Cardiac muscle cell (in vitro differentiated cells and primary cell): Measurements from ENCODE around the gene LSG1. TPM values are rescaled to one million over a fixed set of nuclear protein-coding genes. Genes with fewer than 3 reads are reported as not detected.
A peak's percentile ranks its signal among the peaks of the same experiment; 100 is the strongest.

Experiments used
- DNase-seq, 2 donors: peaks; one replicate each; pipeline versions ENCODE4 v3.0.0 to v3.0.0-alpha.2; 2010 to 2017; ENCODE audit warnings: low read depth in 1 of 2, low spot score in 1 of 2
- H3K27ac ChIP-seq: fragments of 200-600 bp; sonication (generic); 2 replicates; pipeline ENCODE4 v1.5.1; 2016
- H3K27me3 ChIP-seq: fragments of 200-600 bp; sonication (generic); 2 replicates; pipeline ENCODE4 v1.6.0; 2016; ENCODE audit warnings: control low read depth
- H3K36me3 ChIP-seq: fragments of 200-600 bp; sonication (generic); 2 replicates; pipeline ENCODE4 v1.5.1; 2016; ENCODE audit warnings: control low read depth
- H3K4me1 ChIP-seq: fragments of 200-600 bp; sonication (generic); 2 replicates; pipeline ENCODE4 v1.8.1; 2017; ENCODE audit warnings: low read depth, mild to moderate bottlenecking, mixed run types
- H3K4me3 ChIP-seq: fragments of 200-600 bp; sonication (generic); 2 replicates; pipeline ENCODE4 v1.5.1; 2016; ENCODE audit warnings: mild to moderate bottlenecking
- H3K9me3 ChIP-seq: fragments of 200-600 bp; sonication (generic); 2 replicates; pipeline ENCODE4 v1.5.1; 2017; ENCODE audit warnings: low read depth, mild to moderate bottlenecking, control low read depth
- polyA plus RNA-seq: library from polyadenylated mRNA; unstranded; fragments of >200 nt; fragmentation: Nextera tagmentation; extraction: Ambion mirVana; gene quantifications from 2 replicates; pipeline ENCODE4 v1.2.1, GENCODE V29; 2016
- total RNA-seq: library from RNA; depleted of rRNA; stranded (reverse); fragments of >200 nt; gene quantifications from 2 replicates; pipeline ENCODE4 v1.2.3, GENCODE V29; 2016
- TF ChIP-seq, protein P1 (sequence below): IDR thresholded peaks from 2 replicates; pipeline ENCODE4 v1.5.1; 2012; ENCODE audit warnings: low read depth, mild to moderate bottlenecking, low read length

LSG1 gene
- total and polyA plus RNA-seq, 2 experiments from 2014 or later, result 15.7 to 20.3 TPM

GRCh38 chr3:194664857-194665256 is 7.1 kb downstream of the LSG1 start:
- H3K9me3 ChIP-seq, result no peaks in the 10 kb centered on the region
- no peaks in the 10 kb centered on the region for H3K4me1 ChIP-seq
- TF ChIP-seq, protein P1, sequence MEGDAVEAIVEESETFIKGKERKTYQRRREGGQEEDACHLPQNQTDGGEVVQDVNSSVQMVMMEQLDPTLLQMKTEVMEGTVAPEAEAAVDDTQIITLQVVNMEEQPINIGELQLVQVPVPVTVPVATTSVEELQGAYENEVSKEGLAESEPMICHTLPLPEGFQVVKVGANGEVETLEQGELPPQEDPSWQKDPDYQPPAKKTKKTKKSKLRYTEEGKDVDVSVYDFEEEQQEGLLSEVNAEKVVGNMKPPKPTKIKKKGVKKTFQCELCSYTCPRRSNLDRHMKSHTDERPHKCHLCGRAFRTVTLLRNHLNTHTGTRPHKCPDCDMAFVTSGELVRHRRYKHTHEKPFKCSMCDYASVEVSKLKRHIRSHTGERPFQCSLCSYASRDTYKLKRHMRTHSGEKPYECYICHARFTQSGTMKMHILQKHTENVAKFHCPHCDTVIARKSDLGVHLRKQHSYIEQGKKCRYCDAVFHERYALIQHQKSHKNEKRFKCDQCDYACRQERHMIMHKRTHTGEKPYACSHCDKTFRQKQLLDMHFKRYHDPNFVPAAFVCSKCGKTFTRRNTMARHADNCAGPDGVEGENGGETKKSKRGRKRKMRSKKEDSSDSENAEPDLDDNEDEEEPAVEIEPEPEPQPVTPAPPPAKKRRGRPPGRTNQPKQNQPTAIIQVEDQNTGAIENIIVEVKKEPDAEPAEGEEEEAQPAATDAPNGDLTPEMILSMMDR, result peak; percentile 38
- peaks cover 28% of the 10 kb centered on the region for H3K36me3 ChIP-seq
- H3K4me3 ChIP-seq, result no peak overlapping the region
- DNase-seq, result peak in 1 of 2 donors; percentile 87
- no peaks in the 10 kb centered on the region for H3K27me3 ChIP-seq
- H3K27ac ChIP-seq, result no peak overlapping the region

DNA sequence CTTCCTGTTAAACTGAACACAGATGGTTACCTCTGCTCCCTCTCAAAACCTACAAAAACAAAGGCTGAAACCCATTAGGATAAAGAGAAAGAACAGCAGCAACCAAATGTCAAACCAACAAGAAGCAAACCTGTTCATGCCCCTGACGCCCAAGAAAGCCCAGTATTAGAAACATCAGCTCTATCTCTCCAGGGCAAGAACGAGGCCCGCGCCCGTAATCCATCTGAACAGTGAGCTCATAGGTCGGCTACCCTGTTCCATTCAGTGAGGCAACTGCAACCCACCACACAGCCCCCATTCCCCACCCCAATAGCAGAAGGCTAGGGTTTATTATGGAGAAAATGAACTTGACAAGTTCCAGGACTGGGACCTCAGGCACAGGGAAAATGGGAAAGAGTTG is 10.0 kb downstream of the LSG1 start:
- peaks cover 50% of the 10 kb centered on the region for H3K36me3 ChIP-seq
- DNase-seq, result peak in 1 of 2 donors; percentile 3
- no peak overlapping the region for H3K27ac ChIP-seq
- no peaks in the 10 kb centered on the region for H3K4me1 ChIP-seq
- no peaks in the 10 kb centered on the region for H3K9me3 ChIP-seq
- H3K4me3 ChIP-seq, result no peak overlapping the region
- no peaks in the 10 kb centered on the region for H3K27me3 ChIP-seq
- TF ChIP-seq, protein P1, result no peak

DNA sequence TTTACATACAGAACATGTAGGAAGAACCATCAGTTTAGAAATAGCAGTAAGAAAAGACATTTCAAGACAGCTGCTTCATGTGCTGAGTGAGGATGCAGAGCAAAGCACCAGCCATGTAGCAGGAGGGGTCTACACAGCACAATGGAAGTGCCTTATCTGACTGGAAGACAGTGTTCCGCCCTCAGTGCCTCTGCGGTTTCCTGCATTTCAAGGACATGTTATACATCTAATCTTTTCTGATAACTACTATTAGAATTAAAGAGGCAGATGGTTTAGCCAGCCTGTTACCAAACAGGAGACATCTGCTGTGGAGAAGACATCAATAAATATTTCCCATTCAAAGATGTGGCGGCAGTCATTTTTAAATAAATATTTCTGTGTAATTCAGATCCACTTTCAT is 10.6 kb downstream of the LSG1 start:
- no peak overlapping the region for H3K4me3 ChIP-seq
- DNase-seq, result peak in 1 of 2 donors; percentile 62
- H3K27me3 ChIP-seq, result no peaks in the 10 kb centered on the region
- H3K36me3 ChIP-seq, result peaks cover 44% of the 10 kb centered on the region
- no peaks in the 10 kb centered on the region for H3K4me1 ChIP-seq
- H3K27ac ChIP-seq, result no peak overlapping the region
- TF ChIP-seq, protein P1, result no peak
- H3K9me3 ChIP-seq, result no peaks in the 10 kb centered on the region

DNA sequence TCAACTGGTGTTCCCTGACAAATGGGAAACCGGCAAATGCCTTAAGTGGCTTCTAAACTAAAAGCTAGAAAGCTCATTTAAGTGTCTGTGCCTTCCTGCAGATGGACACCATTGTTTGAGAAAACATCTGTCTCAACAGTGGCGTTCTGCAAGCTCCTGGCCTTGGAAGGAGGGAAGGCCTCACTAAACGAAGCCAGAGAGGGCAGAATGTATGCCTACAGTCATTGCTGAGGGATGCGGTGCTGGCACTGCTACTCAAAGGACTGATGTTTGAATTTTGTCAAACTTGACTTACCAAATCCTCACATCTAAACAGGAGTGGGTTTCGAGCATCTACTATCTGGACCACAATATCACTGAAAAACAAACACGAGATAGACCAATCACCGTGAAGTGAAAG is 12.2 kb downstream of the LSG1 start:
- Histone ChIP-seq H3K4me1 (no peaks in the 10 kb centered on the region), H3K36me3 (peaks cover 28% of the 10 kb centered on the region), H3K27ac (no peak overlapping the region), H3K4me3 (no peak overlapping the region), H3K9me3 (no peaks in the 10 kb centered on the region), H3K27me3 (no peaks in the 10 kb centered on the region)
- DNase-seq, result no peak
- TF ChIP-seq, protein P1, result no peak

- H3K27me3 ChIP-seq, result no peaks in the 10 kb centered on the region
- H3K4me1 ChIP-seq, result no peaks in the 10 kb centered on the region
- no peak overlapping the region for H3K4me3 ChIP-seq
- peaks cover 25% of the 10 kb centered on the region for H3K36me3 ChIP-seq
- DNase-seq, result no peak
- no peaks in the 10 kb centered on the region for H3K9me3 ChIP-seq
- H3K27ac ChIP-seq, result no peak overlapping the region
- TF ChIP-seq, protein P1, result no peak
Observed at GRCh38 chr3:194658477-194659242, 13.3 kb downstream of the LSG1 start.
